Measurements from ENCODE around the gene MAP3K7.

The MAP3K7 gene

DNA sequence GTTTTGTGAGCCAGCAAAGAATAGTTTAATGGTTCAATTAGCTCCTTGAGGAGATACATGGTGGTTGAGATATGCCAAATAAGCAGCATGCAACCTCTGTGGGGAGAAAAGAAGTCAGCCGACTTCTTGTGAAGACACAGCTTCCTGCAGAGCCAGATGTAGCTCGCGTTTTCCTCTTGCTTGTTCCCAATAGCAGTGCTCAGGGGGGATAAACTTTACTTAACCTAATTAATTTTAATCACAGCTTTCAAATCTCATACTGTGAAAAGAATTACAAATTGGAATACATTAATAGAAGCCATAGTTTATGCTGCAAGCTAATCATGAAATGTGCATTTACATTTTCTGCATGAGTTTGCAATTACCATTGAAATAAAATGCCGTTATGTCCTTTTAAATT, 106.2 kb downstream of the MAP3K7 start:
- H3K36me3 ChIP-seq (ENCODE audit: control insufficient read depth, low read length), result no peaks in the 10 kb centered on the region
- peaks cover 28% of the 10 kb centered on the region for H3K79me2 ChIP-seq (ENCODE audit: control insufficient read depth, low read length)
- peaks cover 41% of the 10 kb centered on the region for H3K4me1 ChIP-seq (ENCODE audit: control insufficient read depth, low read length)
- no peaks in the 10 kb centered on the region for H3K9me2 ChIP-seq (replicated peaks; ENCODE audit: control insufficient read depth, low read length)
- TF ChIP-seq, protein P1, sequence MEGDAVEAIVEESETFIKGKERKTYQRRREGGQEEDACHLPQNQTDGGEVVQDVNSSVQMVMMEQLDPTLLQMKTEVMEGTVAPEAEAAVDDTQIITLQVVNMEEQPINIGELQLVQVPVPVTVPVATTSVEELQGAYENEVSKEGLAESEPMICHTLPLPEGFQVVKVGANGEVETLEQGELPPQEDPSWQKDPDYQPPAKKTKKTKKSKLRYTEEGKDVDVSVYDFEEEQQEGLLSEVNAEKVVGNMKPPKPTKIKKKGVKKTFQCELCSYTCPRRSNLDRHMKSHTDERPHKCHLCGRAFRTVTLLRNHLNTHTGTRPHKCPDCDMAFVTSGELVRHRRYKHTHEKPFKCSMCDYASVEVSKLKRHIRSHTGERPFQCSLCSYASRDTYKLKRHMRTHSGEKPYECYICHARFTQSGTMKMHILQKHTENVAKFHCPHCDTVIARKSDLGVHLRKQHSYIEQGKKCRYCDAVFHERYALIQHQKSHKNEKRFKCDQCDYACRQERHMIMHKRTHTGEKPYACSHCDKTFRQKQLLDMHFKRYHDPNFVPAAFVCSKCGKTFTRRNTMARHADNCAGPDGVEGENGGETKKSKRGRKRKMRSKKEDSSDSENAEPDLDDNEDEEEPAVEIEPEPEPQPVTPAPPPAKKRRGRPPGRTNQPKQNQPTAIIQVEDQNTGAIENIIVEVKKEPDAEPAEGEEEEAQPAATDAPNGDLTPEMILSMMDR (IDR thresholded peaks at IDR 0.05; ENCODE audit: low read depth, low read length, poor library complexity, severe bottlenecking), result no peak
- no peak for TF ChIP-seq EZH2phosphoT487 (IDR thresholded peaks at IDR 0.05; ENCODE audit: borderline replicate concordance, low read length)
- no peaks in the 10 kb centered on the region; the same call in 1 of the 2 replicates for H3F3A ChIP-seq (ENCODE audit: control insufficient read depth, insufficient read depth)
- H3K4me2 ChIP-seq (ENCODE audit: low read length), result no peak overlapping the region
- no peak overlapping the region for H3K27ac ChIP-seq (ENCODE audit: low read depth, low read length)
- H3K9me3 ChIP-seq (ENCODE audit: control insufficient read depth, insufficient read depth, low read length), result peaks cover 13% of the 10 kb centered on the region; the same call in 1 of the 2 replicates
- H4K20me1 ChIP-seq (ENCODE audit: control insufficient read depth, insufficient read depth, low read depth, low read length), result no peaks in the 10 kb centered on the region
- no peak overlapping the region for H3K4me3 ChIP-seq (ENCODE audit: low read length)
- H3K27me3 ChIP-seq (ENCODE audit: control insufficient read depth, low read length), result no peaks in the 10 kb centered on the region

DNA sequence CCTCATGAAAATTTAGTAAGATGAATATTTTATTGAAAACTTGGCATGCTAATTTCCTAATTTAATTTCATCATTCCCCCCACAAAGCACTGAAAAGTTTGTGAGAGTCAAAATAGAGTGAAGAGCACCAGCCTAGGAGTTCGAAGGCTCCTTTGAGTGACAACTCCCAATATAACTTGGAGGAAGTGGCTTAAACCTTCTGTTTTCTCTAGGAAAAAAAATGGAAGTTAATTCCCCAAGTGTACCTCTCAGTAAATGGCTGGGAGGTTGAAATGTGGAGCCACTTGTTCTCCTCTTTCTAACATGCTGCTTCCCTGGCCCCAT, 107.3 kb downstream of the MAP3K7 start:
- peaks cover 28% of the 10 kb centered on the region for H3K79me2 ChIP-seq (ENCODE audit: control insufficient read depth, low read length)
- H3K4me2 ChIP-seq (ENCODE audit: low read length), result peak overlapping the region; percentile 70; the same call in 1 of the 2 replicates
- peaks cover 12% of the 10 kb centered on the region; the same call in 1 of the 2 replicates for H3K9me3 ChIP-seq (ENCODE audit: control insufficient read depth, insufficient read depth, low read length)
- peaks cover 51% of the 10 kb centered on the region for H3K4me1 ChIP-seq (ENCODE audit: control insufficient read depth, low read length)
- no peaks in the 10 kb centered on the region for H4K20me1 ChIP-seq (ENCODE audit: control insufficient read depth, insufficient read depth, low read depth, low read length)
- no peaks in the 10 kb centered on the region for H3K27me3 ChIP-seq (ENCODE audit: control insufficient read depth, low read length)
- H3K27ac ChIP-seq (ENCODE audit: low read depth, low read length), result no peak overlapping the region
- no peak overlapping the region for H3K4me3 ChIP-seq (ENCODE audit: low read length)
- H3F3A ChIP-seq (ENCODE audit: control insufficient read depth, insufficient read depth), result no peaks in the 10 kb centered on the region; the same call in 1 of the 2 replicates
- no peaks in the 10 kb centered on the region for H3K9me2 ChIP-seq (replicated peaks; ENCODE audit: control insufficient read depth, low read length)
- no peaks in the 10 kb centered on the region for H3K36me3 ChIP-seq (ENCODE audit: control insufficient read depth, low read length)
- no peak for TF ChIP-seq EZH2phosphoT487 (IDR thresholded peaks at IDR 0.05; ENCODE audit: borderline replicate concordance, low read length)
- TF ChIP-seq, protein P1 (IDR thresholded peaks at IDR 0.05; ENCODE audit: low read depth, low read length, poor library complexity, severe bottlenecking), result no peak

DNA sequence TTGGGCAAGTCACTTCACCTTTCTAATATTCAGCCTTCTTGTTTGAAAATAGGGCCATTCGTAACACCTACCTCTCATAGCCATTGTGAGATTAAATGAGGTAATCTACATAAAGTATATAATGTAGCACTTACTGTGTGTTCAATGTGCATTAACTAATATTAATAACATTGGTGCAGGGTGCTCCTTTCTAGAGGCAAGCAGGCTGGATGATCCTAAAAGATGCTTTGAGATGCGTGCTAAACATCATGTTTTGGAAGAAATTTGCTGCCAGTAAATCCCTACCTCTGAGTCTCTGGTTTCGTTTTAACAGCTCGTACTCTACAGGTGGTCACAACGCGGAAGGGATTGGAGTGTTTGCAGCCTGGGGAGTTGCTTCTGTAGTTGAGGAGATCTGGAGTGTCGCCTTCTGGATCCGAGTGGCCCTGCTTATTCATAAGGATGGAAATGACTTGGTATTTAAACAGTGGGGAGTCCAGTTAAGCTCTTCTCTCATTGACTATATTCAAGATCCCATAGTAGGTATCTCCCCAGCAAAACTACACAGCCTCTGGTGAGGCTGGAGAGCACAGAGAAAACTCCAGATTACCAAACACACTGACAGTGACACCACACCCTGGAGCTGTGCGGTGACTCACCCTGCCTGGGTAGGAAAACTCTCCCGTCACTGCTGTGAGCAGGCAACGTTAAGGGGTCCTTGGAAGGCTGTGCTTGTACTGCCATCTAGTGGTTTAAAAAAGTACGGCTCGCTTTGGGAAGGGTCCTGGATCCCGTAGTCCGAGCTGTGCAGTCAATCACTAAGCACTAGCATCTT, 107.9 kb downstream of the MAP3K7 start:
- peaks cover 28% of the 10 kb centered on the region for H3K79me2 ChIP-seq (ENCODE audit: control insufficient read depth, low read length)
- no peaks in the 10 kb centered on the region for H3K27me3 ChIP-seq (ENCODE audit: control insufficient read depth, low read length)
- no peaks in the 10 kb centered on the region; the same call in 1 of the 2 replicates for H3F3A ChIP-seq (ENCODE audit: control insufficient read depth, insufficient read depth)
- no peaks in the 10 kb centered on the region for H4K20me1 ChIP-seq (ENCODE audit: control insufficient read depth, insufficient read depth, low read depth, low read length)
- H3K27ac ChIP-seq (ENCODE audit: low read depth, low read length), result peak overlapping the region; percentile 39
- H3K4me1 ChIP-seq (ENCODE audit: control insufficient read depth, low read length), result peaks cover 57% of the 10 kb centered on the region
- no peaks in the 10 kb centered on the region for H3K9me2 ChIP-seq (replicated peaks; ENCODE audit: control insufficient read depth, low read length)
- H3K4me2 ChIP-seq (ENCODE audit: low read length), result peak overlapping the region; percentile 70
- peak overlapping the region; percentile 61 for H3K4me3 ChIP-seq (ENCODE audit: low read length)
- H3K36me3 ChIP-seq (ENCODE audit: control insufficient read depth, low read length), result no peaks in the 10 kb centered on the region
- H3K9me3 ChIP-seq (ENCODE audit: control insufficient read depth, insufficient read depth, low read length), result peaks cover 12% of the 10 kb centered on the region; the same call in 1 of the 2 replicates
- no peak for TF ChIP-seq EZH2phosphoT487 (IDR thresholded peaks at IDR 0.05; ENCODE audit: borderline replicate concordance, low read length)
- TF ChIP-seq, protein P1 (IDR thresholded peaks at IDR 0.05; ENCODE audit: low read depth, low read length, poor library complexity, severe bottlenecking), result peak; percentile 86

Measured in DOHH2 (cell line).